Stimulated activated CD8-positive, alpha-beta memory T cell treated with anti-CD3 and anti-CD28 coated beads, Interleukin-2, amount 100 ng/mL, for 48 hours (primary cell): ENCODE results near the gene PNLIP.

Source experiments
- DNase-seq, 2 donors: peaks; one replicate each; pipeline ENCODE4 v3.0.0-alpha.2; 2020; ENCODE audit warnings: low read depth in 2 of 2

The PNLIP gene

GRCh38 chr10:116614796-116615195 lies 69.1 kb downstream of the PNLIP start:
- no peak for DNase-seq

GRCh38 chr10:116615199-116615776 lies 69.6 kb downstream of the PNLIP start:
- no peak for DNase-seq
